ENCODE data around the gene TRMT10C.
"Not testable (repeated sequence)": the region's sequence is repeated elsewhere in the genome, so short reads cannot be mapped to it uniquely, and the experiment has no call there.

TRMT10C gene

GRCh38 chr3:101549473-101549872 is 12.2 kb upstream of the TRMT10C start:
- DNase-seq: no peak

DNA sequence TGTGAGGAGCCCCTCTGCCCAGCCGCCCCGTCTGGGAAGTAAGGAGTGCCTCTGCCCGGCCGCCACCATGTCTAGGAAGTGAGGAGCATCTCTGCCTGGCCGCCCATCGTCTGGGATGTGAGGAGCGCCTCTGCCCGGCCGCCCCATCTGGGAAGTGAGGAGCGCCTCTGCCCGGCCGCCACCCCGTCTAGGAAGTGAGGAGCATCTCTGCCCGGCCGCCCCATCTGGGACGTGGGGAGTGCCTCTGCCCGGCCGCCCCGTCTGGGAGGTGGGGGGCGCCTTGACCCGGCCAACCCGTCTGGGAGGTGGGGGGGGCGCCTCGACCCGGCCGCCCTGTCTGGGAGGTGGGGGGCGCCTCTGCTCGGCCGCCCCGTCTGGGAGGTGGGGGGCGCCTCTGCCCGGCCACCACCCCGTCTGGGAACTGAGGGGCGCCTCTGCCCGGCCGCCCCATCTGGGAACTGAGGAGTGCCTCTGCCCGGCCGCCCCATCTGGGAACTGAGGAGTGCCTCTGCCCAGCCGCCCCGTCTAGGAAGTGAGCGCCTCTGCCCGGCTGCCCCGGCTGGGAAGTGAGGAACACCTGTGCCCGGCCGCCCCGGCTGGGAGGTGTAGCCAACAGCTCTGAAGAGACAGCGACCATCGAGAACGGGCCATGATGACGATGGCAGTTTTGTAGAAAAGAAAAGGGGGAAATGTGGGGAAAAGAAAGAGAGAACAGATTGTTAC is 10.1 kb upstream of the TRMT10C start:
- not testable (repeated sequence) for DNase-seq

GRCh38 chr3:101553381-101553780 is 8.3 kb upstream of the TRMT10C start:
- DNase-seq: not testable (repeated sequence)

DNA sequence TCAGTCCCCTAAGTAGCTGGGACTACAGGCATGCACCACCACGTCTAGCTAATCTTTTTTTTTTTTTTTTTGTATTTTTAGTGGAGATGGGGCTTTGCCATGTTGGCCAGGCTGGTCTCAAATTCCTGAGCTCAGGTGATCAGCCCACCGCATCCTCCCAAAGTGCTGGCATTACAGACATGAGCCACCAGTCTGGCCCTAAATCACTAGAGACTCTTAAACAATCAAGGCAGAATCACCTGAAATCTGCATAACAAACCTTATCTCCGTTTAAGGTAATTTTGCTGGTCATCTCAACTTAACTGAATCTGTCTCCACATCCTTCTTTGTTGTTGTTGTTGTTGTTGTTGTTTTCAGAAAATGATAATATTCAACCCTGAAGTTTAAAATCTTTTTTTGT is 5.6 kb upstream of the TRMT10C start:
- DNase-seq: no peak

- DNase-seq: no peak
These were observed 6.1 kb downstream of the TRMT10C start for GRCh38 chr3:101567528-101568317.

GRCh38 chr3:101571028-101571895 is 9.6 kb downstream of the TRMT10C start:
- no peak for DNase-seq

DNA sequence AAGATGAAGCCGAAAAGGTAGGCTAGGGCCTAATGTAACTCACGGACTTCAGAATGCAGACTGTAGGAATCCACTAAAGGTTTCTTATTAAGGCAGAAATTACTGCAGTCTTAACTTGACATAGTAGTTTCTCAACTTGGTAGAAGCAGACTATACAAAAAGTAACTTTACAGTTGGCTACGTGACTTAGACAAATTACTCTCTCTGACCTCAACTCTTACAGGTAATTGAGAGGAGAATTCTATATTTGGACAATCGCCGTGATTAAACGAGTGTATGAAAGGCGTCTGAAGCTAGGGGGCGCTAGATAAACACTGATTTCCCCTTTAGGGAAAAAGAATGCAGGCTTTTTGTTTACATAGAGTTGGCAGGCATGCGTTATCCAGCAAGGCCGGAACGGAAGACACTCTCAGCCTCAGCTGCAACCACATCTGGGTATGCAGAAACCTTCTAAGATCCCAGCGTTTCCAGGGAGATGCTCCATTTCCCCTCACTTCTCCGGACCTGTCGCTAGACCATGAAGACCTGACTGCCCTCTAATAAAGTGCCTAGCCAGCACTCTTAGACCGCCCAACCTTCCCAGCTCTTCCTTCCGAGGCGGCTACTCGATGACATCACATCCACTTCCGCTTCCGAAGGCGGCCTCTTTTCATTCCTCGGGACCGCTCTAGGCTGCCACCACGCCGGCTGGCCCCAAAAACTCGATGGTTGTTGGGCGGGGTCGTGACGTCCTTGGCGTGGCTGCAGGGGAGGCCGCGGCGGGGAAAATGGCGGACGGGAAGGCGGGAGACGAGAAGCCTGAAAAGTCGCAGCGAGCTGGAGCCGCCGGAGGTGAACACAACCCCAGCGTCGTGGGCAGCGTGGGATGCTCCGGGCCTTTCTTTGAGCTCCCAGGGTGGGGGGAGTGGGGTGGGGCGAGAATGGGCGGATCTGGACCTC is 12.1 kb downstream of the TRMT10C start, which contains the start of gene PCNP:
PCNP (plus strand) TSS at position 732 of the 939 bp plus-strand sequence; CDS start at position 768, 36 bp downstream.
- peak; percentile 100 for DNase-seq

- DNase-seq: no peak
These were observed 12.9 kb downstream of the TRMT10C start for GRCh38 chr3:101574388-101575112.

GRCh38 chr3:101577286-101577685 is 15.6 kb downstream of the TRMT10C start:
- DNase-seq: no peak

DNA sequence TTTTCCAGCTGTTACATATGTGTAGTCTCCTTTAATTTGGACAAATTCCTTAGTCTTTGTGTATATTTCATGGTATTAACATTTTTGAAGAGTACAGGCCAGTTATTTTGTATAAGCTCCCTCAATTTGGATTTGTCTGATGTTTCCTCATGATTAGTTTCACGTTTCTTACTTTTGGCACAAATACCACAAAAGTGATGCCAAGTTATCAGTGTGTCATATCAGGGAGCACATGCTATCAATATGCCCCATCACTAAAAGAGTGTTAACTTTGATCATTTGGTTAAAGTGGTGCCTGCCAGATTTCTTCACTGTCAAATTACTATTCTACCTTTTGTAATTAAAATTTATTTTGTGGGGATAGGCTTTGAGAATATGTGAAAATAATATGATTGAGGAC is 26.9 kb downstream of the TRMT10C start:
- DNase-seq: no peak

DNA sequence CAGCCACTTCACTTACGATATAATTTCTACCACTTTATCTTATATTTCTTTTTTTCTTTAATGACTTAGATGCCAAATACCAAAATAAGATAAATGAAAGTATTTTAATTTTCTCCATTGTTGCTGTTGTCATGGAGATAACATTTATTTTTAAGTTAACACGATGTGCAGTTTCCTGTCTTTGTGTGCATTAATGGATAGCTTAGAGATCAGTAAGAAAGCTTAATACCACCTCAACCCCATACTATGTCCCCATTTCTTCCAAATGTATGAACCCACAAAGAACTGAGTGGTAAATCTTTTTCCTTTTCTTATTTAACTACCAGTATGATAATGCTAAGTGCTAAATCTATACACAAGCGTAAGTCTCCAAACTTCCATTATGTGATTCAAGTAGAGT is 29.4 kb downstream of the TRMT10C start:
- no peak for DNase-seq

DNA sequence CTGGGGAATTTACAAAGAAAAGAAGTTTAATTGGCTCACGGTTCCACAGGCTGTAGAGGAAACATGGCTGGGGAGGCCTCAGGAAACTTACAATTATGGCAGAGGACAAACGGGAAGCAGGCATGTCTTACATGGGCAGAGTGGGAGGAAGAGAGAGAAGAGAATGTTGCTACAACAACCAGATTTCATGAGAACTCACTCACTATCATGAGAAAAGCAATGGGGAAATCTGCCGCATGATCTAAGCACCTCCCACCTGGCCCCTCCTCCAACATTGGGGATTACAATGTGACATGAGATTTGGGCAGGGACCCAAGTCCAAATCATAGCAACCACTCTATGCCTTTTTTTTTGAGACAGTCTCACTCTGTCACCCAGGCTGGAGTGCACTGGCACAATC is 41.1 kb downstream of the TRMT10C start:
- DNase-seq: no peak

GRCh38 chr3:101603184-101603583 is 41.5 kb downstream of the TRMT10C start:
- no peak for DNase-seq

DNA sequence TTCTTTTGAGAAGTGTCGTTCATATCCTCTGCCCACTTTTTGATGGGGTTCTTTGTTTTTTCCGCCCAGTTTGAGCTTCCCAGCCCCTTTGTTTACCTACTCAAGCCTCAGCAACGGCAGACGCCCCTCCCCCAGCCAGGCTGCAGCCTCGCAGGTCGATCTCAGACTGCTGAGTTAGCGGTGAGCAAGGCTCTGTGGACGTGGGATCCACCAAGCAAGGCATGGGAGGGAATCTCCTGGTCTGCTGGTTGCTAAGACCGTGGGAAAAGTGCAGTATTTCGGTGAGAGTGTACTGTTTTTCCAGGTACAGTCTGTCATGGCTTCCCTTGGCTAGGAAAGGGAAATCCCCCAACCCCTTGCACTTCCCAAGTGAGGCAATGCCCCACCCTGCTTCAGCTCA is 43.7 kb downstream of the TRMT10C start:
- not testable (repeated sequence) for DNase-seq

- DNase-seq: no peak
These were observed 49.4 kb downstream of the TRMT10C start for GRCh38 chr3:101611023-101611422.

DNA sequence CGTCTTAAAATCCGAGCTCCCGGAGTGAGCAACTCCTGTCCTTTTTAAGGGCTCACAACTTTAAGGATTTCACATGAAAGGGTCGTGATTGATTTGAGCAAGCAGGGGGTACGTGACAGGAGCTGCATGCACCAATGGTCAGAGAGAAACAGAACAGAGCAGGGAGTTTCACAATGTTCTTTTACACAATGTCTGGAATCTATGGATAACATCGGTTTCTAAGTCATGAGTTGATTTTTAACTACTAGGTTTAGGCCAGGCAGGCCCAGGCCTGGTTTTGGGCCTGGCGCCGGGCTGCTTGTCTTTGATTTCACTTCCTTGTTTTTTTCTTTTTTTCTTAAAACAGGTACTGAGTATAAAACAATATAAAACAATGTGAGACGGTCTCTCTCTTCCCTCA is 51.3 kb downstream of the TRMT10C start:
- DNase-seq: not testable (repeated sequence)

DNA sequence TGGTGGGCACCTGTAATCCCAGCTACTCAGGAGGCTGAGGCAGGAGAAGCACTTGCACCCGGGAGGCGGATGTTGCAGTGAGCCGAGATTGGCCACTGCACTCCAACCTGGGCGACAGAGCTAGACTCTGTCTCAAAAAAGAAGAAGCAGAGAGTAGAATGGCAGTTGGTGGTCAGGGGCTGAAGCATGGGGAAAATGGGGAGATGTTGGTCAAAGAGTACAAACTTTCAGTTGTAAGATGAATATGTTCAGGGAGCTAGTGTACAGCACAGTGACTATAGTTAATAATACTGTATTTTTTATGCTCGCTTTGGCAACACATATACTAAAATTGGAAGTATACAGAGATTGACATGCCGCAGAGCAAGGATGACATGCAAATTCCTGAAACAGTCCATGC is 53.9 kb downstream of the TRMT10C start:
- no peak for DNase-seq
